T-helper 1 cell treated with Interleukin-12 subunit alpha and Interleukin-12 subunit beta and Interleukin-4 antibody, amounts not matched to agents 30 μg/mL and 1 μg/mL, for 36 hours (primary cell): ENCODE results near the gene LPCAT1.

Experiments
- H3K27ac Mint-ChIP-seq: one replicate; pipeline ENCODE4 v1.8.0; 2021; ENCODE audit warnings: mild to moderate bottlenecking, mixed read lengths
- H3K27me3 Mint-ChIP-seq: one replicate; pipeline ENCODE4 v1.8.0; 2021; ENCODE audit warnings: low read depth, mixed read lengths
- H3K36me3 Mint-ChIP-seq: one replicate; pipeline ENCODE4 v1.8.0; 2021; ENCODE audit warnings: low read depth, mixed read lengths
- H3K4me1 Mint-ChIP-seq: one replicate; pipeline ENCODE4 v1.8.0; 2021; ENCODE audit warnings: low read depth, mixed read lengths
- H3K4me3 Mint-ChIP-seq: one replicate; pipeline ENCODE4 v1.8.0; 2021; ENCODE audit warnings: mild to moderate bottlenecking, moderate library complexity, mixed read lengths
- H3K9me3 Mint-ChIP-seq: one replicate; pipeline ENCODE4 v1.8.0; 2021; ENCODE audit warnings: mixed read lengths

Gene LPCAT1

DNA sequence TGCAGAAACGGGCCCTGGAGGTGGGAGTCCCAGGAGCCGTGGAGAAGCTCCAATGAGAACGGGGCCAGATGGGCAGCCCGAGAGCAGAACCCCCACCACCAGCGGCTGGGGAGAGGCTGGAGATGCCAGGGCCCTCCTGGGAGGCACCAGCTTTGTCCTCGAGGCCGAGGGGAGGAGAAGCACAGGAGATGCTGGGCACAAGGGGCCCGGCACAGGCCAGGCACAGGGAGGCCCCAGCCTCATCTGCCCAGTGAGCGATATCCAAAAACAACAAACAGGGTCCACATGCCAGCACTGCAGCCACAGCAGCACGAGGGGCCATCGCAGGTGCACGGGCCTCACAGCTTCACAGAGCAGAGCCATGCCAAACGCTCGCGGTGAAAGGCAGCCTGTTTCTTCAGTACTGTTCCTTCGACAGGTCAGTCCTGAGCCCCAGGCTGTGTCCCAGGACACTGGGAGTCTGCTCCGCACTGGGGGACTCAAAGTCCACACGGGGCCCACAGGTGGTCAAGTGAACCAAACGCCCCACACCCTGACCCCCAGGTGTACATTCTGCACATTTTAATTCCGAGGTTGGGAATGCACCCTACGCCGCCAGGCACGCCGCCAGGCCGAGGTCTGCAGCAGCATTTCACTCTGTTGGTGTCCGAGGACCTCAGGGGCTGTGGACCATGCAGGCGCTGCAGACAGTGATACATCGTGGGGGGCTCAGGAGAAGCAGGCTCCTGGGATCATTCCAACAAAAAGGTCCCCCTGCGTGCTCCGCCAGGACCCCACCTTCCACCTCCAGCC, 9.5 kb downstream of the LPCAT1 start:
- peaks cover 7% of the 10 kb centered on the region for H3K36me3 Mint-ChIP-seq
- no peaks in the 10 kb centered on the region for H3K27me3 Mint-ChIP-seq
- peaks cover 1% of the 10 kb centered on the region for H3K4me1 Mint-ChIP-seq
- no peak overlapping the region for H3K27ac Mint-ChIP-seq
- H3K4me3 Mint-ChIP-seq = no peak overlapping the region
- no peaks in the 10 kb centered on the region for H3K9me3 Mint-ChIP-seq

DNA sequence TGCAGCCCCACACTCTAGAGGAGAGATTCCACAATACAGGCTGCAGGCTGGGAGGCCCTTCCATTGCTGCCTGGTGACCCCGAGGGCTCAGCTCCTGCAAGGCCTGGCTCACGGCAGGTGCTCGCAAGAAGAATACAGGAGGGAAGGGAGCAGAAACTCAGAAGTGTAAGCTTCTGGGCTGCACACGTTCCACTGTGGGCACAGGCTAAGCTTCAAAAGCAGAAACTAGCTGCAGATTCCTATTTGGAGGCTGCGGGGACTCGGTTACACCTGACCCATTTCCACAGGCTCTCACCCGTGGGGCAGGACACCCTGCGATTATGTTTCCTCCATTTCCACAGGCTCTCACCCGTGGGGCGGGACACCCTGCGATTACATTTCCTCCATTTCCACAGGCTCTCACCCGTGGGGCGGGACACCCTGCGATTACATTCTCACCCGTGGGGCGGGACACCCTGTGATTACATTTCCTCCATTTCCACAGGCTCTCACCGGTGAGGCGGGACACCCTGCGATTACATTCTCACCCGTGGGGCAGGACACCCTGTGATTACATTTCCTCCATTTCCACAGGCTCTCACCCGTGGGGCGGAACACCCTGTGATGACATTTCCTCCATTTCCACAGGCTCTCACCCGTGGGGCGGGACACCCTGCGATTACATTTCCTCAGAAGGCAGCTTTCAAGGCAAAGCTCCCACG, 10.3 kb downstream of the LPCAT1 start:
- no peak overlapping the region for H3K4me3 Mint-ChIP-seq

DNA sequence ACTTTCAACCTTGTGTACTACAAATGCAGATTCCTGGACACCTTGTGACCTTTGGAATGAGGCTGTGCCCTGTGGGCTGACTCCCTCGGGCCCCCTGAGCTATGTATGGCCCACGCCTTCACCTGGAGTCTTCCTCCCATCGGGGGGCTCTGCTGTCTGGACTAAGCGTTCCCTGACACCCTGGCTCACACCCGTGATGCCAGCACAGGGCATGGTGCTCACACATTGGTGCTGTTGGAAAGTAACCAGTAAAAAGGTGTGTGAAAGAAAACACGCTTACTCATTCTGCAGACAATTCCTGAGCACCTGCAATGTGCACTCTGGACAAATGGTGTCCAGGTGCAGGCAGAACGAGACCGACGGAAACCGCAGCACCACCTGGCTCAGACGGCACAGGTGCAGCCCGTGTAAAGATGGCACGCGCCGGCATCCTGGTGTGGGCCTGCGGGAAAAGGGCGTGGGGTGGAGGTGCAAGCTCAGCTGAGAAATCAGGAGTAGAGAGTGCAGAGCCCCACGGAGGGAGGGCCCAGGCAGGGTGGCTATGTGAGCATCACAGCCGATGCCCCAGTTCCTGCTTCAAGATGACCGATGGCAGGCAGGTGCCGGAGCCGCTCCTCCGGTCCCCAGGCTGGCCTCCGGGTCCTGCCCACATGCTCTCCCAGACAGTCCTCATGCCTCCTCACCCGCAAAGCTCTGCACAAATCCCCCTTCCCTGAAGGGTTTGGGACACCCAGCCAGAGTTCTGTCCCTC, 11.0 kb downstream of the LPCAT1 start:
- Mint-ChIP-seq H3K4me1 (peaks cover 1% of the 10 kb centered on the region), H3K36me3 (peaks cover 7% of the 10 kb centered on the region), H3K27me3 (no peaks in the 10 kb centered on the region), H3K4me3 (no peak overlapping the region), H3K9me3 (no peaks in the 10 kb centered on the region), H3K27ac (no peak overlapping the region)

More for the DNA sequence above, 10.3 kb downstream of the LPCAT1 start:
- Mint-ChIP-seq H3K9me3 (no peaks in the 10 kb centered on the region), H3K4me1 (peaks cover 1% of the 10 kb centered on the region), H3K36me3 (peaks cover 7% of the 10 kb centered on the region), H3K27me3 (no peaks in the 10 kb centered on the region), H3K27ac (no peak overlapping the region)

DNA sequence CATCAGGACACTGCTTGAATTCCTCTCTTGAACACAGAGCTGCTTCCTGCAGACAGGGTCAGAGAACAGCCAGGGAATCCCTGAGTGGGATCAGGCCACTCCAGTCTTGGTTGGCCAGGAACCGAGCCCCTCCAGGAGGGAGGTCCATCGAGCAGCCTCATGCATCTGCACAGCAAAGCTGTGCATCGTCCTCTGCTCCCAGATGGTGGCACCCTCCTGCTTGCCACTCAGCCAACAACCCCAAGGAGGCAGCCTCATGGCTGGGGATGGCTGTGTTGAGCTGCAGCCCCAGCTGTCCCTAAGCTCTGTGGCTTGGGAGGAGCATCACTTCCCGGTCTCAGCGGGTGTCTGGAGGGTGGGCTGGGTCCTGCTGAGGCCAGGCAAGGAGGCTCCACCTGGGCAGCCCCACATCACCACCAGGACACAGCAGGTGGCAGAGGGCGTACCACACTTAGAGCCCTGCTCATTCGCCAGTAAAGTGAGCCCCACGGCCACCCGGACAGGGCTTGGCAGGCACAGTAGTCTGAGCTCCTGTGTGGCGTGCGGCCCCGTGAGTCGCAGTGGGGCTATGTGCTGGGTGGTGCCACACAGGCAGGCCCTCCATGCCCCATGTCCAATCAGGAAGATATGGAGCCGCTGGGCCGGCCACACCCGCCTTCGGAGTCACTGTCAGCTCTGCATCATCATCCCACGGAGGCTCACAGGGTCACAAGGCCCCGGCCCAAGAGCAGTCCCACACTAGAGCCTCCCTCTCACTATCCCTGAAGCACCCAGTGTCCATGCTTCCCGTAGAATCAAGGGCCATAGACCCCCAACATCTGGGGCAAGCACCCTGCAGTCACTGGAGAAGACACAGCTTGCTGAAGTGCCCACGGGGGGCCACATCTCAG, 11.9 kb downstream of the LPCAT1 start:
- peaks cover 1% of the 10 kb centered on the region for H3K4me1 Mint-ChIP-seq
- no peak overlapping the region for H3K4me3 Mint-ChIP-seq
- peaks cover 7% of the 10 kb centered on the region for H3K36me3 Mint-ChIP-seq
- no peak overlapping the region for H3K27ac Mint-ChIP-seq
- H3K9me3 Mint-ChIP-seq = no peaks in the 10 kb centered on the region
- no peaks in the 10 kb centered on the region for H3K27me3 Mint-ChIP-seq

DNA sequence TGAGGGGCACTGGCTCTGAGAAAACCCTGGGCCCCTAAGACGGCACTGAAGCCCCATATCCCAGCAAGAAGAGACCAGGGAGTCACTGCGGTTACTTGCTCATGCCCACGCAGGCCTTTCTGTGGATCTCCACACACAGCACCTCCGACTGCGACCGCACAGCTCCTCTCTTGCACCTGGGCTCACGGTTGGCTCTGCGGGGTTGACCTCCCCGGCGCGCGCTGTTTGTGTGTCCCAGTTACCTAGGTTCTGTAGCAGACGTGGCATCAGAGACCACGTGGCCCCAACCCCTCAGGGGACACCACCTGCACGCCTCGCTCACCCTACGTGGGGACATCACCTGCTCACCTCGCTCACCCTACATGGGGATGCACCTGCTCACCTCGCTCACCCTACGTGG, 12.7 kb downstream of the LPCAT1 start:
- no peaks in the 10 kb centered on the region for H3K27me3 Mint-ChIP-seq
- no peak overlapping the region for H3K27ac Mint-ChIP-seq

GRCh38 chr5:1510631-1511030, 13.1 kb downstream of the LPCAT1 start:
- no peak overlapping the region for H3K27ac Mint-ChIP-seq
- H3K36me3 Mint-ChIP-seq = peaks cover 7% of the 10 kb centered on the region
- H3K4me3 Mint-ChIP-seq = no peak overlapping the region
- H3K9me3 Mint-ChIP-seq = no peaks in the 10 kb centered on the region
- H3K27me3 Mint-ChIP-seq = no peaks in the 10 kb centered on the region
- peaks cover 1% of the 10 kb centered on the region for H3K4me1 Mint-ChIP-seq

More for the DNA sequence above, 12.7 kb downstream of the LPCAT1 start:
- Mint-ChIP-seq H3K36me3 (peaks cover 7% of the 10 kb centered on the region), H3K9me3 (no peaks in the 10 kb centered on the region), H3K4me1 (peaks cover 1% of the 10 kb centered on the region), H3K4me3 (no peak overlapping the region)

GRCh38 chr5:1510151-1510561, 13.6 kb downstream of the LPCAT1 start:
- H3K36me3 Mint-ChIP-seq = peaks cover 7% of the 10 kb centered on the region
- H3K9me3 Mint-ChIP-seq = no peaks in the 10 kb centered on the region
- peak overlapping the region; percentile 37 for H3K27ac Mint-ChIP-seq
- no peaks in the 10 kb centered on the region for H3K27me3 Mint-ChIP-seq
- peaks cover 1% of the 10 kb centered on the region for H3K4me1 Mint-ChIP-seq
- H3K4me3 Mint-ChIP-seq = no peak overlapping the region

DNA sequence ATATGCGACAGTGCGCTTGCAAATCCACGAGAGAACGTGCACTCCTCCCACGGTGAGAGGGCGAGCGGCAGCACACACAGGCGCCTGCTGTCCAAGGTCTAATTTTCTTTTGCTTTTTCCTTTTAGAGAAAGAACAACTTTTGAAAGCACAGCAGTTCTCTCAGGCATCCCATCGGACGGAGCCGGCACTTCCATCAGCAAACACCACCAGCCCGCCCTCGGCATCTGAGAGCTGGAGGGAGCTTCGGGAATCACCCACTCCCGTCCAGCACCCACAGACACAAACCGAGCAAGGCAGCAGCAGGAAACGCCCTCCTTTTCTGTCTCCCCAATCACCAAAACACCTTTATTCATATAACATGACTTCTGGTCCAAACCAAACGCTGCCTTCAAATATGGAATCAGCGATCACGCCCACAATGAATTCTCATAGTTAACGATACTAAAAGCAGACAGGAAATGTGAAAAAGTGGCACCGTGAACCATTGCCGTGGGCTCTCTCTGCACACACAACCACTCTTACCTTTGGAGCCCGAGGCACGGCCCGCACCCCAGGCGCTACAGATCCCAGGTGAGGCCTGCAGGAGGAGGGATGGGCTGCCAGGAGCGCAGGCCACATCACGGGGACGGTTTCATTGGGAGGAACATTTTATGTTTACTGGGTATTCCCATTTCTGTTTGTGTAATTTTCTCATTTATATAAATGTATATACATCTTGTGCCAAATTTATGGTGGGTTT, 14.2 kb downstream of the LPCAT1 start:
- no peak overlapping the region for H3K4me3 Mint-ChIP-seq
- H3K4me1 Mint-ChIP-seq = peaks cover 1% of the 10 kb centered on the region
- no peaks in the 10 kb centered on the region for H3K27me3 Mint-ChIP-seq
- H3K9me3 Mint-ChIP-seq = no peaks in the 10 kb centered on the region
- H3K36me3 Mint-ChIP-seq = peaks cover 7% of the 10 kb centered on the region
- H3K27ac Mint-ChIP-seq = no peak overlapping the region

GRCh38 chr5:1508659-1509290, 15.0 kb downstream of the LPCAT1 start:
- no peaks in the 10 kb centered on the region for H3K9me3 Mint-ChIP-seq
- H3K4me3 Mint-ChIP-seq = no peak overlapping the region
- H3K4me1 Mint-ChIP-seq = peaks cover 3% of the 10 kb centered on the region
- no peak overlapping the region for H3K27ac Mint-ChIP-seq
- no peaks in the 10 kb centered on the region for H3K27me3 Mint-ChIP-seq
- peaks cover 7% of the 10 kb centered on the region for H3K36me3 Mint-ChIP-seq

- Mint-ChIP-seq H3K36me3 (peaks cover 6% of the 10 kb centered on the region), H3K27ac (no peak overlapping the region), H3K4me1 (peaks cover 8% of the 10 kb centered on the region), H3K27me3 (no peaks in the 10 kb centered on the region), H3K4me3 (no peak overlapping the region), H3K9me3 (no peaks in the 10 kb centered on the region)
Measured at GRCh38 chr5:1507961-1508658, 15.7 kb downstream of the LPCAT1 start.

- Mint-ChIP-seq H3K9me3 (no peaks in the 10 kb centered on the region), H3K4me3 (no peak overlapping the region), H3K27me3 (no peaks in the 10 kb centered on the region), H3K27ac (no peak overlapping the region), H3K36me3 (peaks cover 6% of the 10 kb centered on the region), H3K4me1 (peaks cover 9% of the 10 kb centered on the region)
Measured at GRCh38 chr5:1507457-1507856, 16.3 kb downstream of the LPCAT1 start.

DNA sequence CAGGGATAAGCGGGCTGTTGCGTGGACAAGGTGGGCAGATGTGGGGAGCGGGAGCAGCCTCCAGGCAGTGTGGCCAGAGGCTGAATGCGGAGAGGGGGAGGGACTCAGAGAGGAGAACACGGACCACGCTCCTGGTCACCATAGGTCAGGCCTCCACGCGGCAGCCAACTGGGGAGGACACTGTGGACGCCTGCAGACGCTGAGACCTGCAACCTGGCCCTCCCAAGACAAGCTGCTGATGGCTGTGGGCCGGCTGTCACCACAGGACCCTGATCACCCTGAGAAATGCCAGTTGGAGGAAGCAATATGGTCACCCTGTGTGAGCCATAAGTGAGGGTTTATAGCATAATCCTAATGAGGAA, 16.8 kb downstream of the LPCAT1 start:
- Mint-ChIP-seq H3K4me3 (no peak overlapping the region), H3K27ac (no peak overlapping the region), H3K4me1 (peaks cover 9% of the 10 kb centered on the region), H3K36me3 (peaks cover 6% of the 10 kb centered on the region), H3K27me3 (no peaks in the 10 kb centered on the region), H3K9me3 (no peaks in the 10 kb centered on the region)
